Brain microvascular endothelial cell (primary cell): ENCODE results near the gene MSL3.

ENCODE experiments used
- DNase-seq: peaks from one replicate; pipeline ENCODE4 v3.0.0-alpha.2; 2020
- H3K27ac ChIP-seq: fragments of 250-450 bp; sonication (Bioruptor Pico); 2 replicates; pipeline ENCODE4 v1.5.1; 2020; ENCODE audit warnings: mild to moderate bottlenecking, moderate library complexity
- H3K27me3 ChIP-seq: fragments of 250-450 bp; sonication (Bioruptor Pico); replicated peaks from 2 replicates; pipeline ENCODE4 v1.5.1; 2020; ENCODE audit warnings: mild to moderate bottlenecking
- H3K36me3 ChIP-seq: fragments of 250-450 bp; sonication (Bioruptor Pico); replicated peaks from 2 replicates; pipeline ENCODE4 v1.5.1; 2020; ENCODE audit warnings: mild to moderate bottlenecking
- H3K4me3 ChIP-seq: 2 replicates; pipeline ENCODE4 v1.5.1; 2011; ENCODE audit warnings: low read depth, mild to moderate bottlenecking, control low read depth, low read length, moderate library complexity
- in situ Hi-C: cut with HindIII; loops from 2 replicates; pipeline ENCODE4 v1.10.0; 2017; ENCODE audit warnings: low sequenced_read_pairs, low pct_ligation_motif_present
- TF ChIP-seq, protein P1 (sequence below): IDR thresholded peaks from 2 replicates; pipeline ENCODE4 v1.5.1; 2011; ENCODE audit warnings: low read depth, mild to moderate bottlenecking, moderate library complexity, low read length, control low read depth, inconsistent platforms; ENCODE audit errors: missing control alignments

MSL3 gene

GRCh38 chrX:11813341-11813740 is 55.3 kb downstream of the MSL3 start:
- H3K4me3 ChIP-seq, result no peak overlapping the region
- no peaks in the 10 kb centered on the region for H3K36me3 ChIP-seq
- in situ Hi-C loops, result no loop called here
- no peak for DNase-seq
- TF ChIP-seq, protein P1, sequence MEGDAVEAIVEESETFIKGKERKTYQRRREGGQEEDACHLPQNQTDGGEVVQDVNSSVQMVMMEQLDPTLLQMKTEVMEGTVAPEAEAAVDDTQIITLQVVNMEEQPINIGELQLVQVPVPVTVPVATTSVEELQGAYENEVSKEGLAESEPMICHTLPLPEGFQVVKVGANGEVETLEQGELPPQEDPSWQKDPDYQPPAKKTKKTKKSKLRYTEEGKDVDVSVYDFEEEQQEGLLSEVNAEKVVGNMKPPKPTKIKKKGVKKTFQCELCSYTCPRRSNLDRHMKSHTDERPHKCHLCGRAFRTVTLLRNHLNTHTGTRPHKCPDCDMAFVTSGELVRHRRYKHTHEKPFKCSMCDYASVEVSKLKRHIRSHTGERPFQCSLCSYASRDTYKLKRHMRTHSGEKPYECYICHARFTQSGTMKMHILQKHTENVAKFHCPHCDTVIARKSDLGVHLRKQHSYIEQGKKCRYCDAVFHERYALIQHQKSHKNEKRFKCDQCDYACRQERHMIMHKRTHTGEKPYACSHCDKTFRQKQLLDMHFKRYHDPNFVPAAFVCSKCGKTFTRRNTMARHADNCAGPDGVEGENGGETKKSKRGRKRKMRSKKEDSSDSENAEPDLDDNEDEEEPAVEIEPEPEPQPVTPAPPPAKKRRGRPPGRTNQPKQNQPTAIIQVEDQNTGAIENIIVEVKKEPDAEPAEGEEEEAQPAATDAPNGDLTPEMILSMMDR, result no peak
- H3K27ac ChIP-seq, result no peak overlapping the region
- H3K27me3 ChIP-seq, result no peaks in the 10 kb centered on the region
